Mesenchymal stem cell (in vitro differentiated cells and primary cell): ENCODE results near the gene ERAL1.
"Not testable (repeated sequence)": the region's sequence is repeated elsewhere in the genome, so short reads cannot be mapped to it uniquely, and the experiment has no call there.

Experiments
- DNase-seq: peaks from one replicate; pipeline ENCODE4 v3.0.0-alpha.2; 2013
- H2AFZ ChIP-seq: one replicate; pipeline ENCODE4 v1.6.1; 2013; ENCODE audit warnings: low read depth, mild to moderate bottlenecking, control low read depth, inconsistent platforms, low read length, moderate library complexity
- H2AK5ac ChIP-seq: 2 replicates; pipeline ENCODE4 v1.6.1; 2013; ENCODE audit warnings: low read length, moderate library complexity, mild to moderate bottlenecking, inconsistent platforms; ENCODE audit not compliant: severe bottlenecking
- H2BK120ac ChIP-seq: one replicate; pipeline ENCODE4 v1.6.1; 2013; ENCODE audit warnings: low read depth, mild to moderate bottlenecking, inconsistent platforms, low read length, moderate library complexity
- H2BK12ac ChIP-seq, 2 experiments: one replicate each; pipeline ENCODE4 v1.6.1; 2013; ENCODE audit warnings: inconsistent platforms in 2 of 2, low read length in 2 of 2, mild to moderate bottlenecking in 2 of 2, moderate library complexity in 2 of 2, control low read depth in 1 of 2
- H2BK15ac ChIP-seq: one replicate; pipeline ENCODE4 v1.6.1; 2013; ENCODE audit warnings: mild to moderate bottlenecking, low read depth, inconsistent platforms; ENCODE audit not compliant: poor library complexity, severe bottlenecking
- H2BK5ac ChIP-seq: 2 replicates; pipeline ENCODE4 v1.6.1; 2013; ENCODE audit warnings: low read depth, mild to moderate bottlenecking, low read length, control low read depth, inconsistent platforms; ENCODE audit not compliant: poor library complexity, severe bottlenecking
- H3K14ac ChIP-seq, 2 experiments: one replicate each; pipeline ENCODE4 v1.6.1; 2013; ENCODE audit warnings: inconsistent platforms in 2 of 2, low read length in 2 of 2, control low read depth in 1 of 2, mild to moderate bottlenecking in 1 of 2, moderate library complexity in 1 of 2
- H3K18ac ChIP-seq, 2 experiments: one replicate each; pipeline ENCODE4 v1.6.1; 2013; ENCODE audit warnings: inconsistent platforms in 2 of 2, low read length in 2 of 2, control low read depth in 1 of 2, low read depth in 1 of 2, mild to moderate bottlenecking in 1 of 2
- H3K23ac ChIP-seq, 2 experiments: one replicate each; pipeline ENCODE4 v1.6.1; 2013; ENCODE audit warnings: inconsistent platforms in 2 of 2, low read length in 2 of 2, mild to moderate bottlenecking in 2 of 2, moderate library complexity in 2 of 2, control low read depth in 1 of 2
- H3K27ac ChIP-seq: 2 replicates; pipeline ENCODE4 v1.5.1; 2013; ENCODE audit warnings: mild to moderate bottlenecking, moderate library complexity, low read length, control low read depth, inconsistent platforms; ENCODE audit not compliant: poor library complexity, severe bottlenecking
- H3K27me3 ChIP-seq, 2 experiments: 2 replicates each; pipeline versions ENCODE4 v1.6.1 to v1.7.0; 2013; ENCODE audit warnings: low read length in 2 of 2, mild to moderate bottlenecking in 2 of 2, moderate library complexity in 2 of 2, control low read depth in 1 of 2, inconsistent platforms in 1 of 2; ENCODE audit not compliant: control insufficient read depth in 1 of 2, insufficient read depth in 1 of 2
- H3K36me3 ChIP-seq, 2 experiments: 2 replicates each; pipeline versions ENCODE4 v1.6.1 to v1.7.0; 2013; ENCODE audit warnings: low read length in 2 of 2, control low read depth in 1 of 2, inconsistent platforms in 1 of 2, low read depth in 1 of 2, mild to moderate bottlenecking in 1 of 2; ENCODE audit not compliant: insufficient read depth in 2 of 2, control insufficient read depth in 1 of 2
- H3K4ac ChIP-seq, 2 experiments: one replicate each; pipeline ENCODE4 v1.6.1; 2013; ENCODE audit warnings: inconsistent platforms in 2 of 2, low read length in 2 of 2, mild to moderate bottlenecking in 2 of 2, moderate library complexity in 2 of 2, control low read depth in 1 of 2, low read depth in 1 of 2
- H3K4me1 ChIP-seq: 2 replicates; pipeline ENCODE4 v1.6.1; 2013; ENCODE audit warnings: low read depth, low read length, control low read depth; ENCODE audit not compliant: control insufficient read depth, insufficient read depth
- H3K4me2 ChIP-seq: 2 replicates; pipeline ENCODE4 v1.6.1; 2013; ENCODE audit warnings: low read length, mild to moderate bottlenecking, inconsistent platforms; ENCODE audit not compliant: poor library complexity, severe bottlenecking
- H3K4me3 ChIP-seq, 2 experiments: 2 replicates each; pipeline versions ENCODE4 v1.5.1 to v1.7.0; 2013; ENCODE audit warnings: low read length in 2 of 2, mild to moderate bottlenecking in 2 of 2, control low read depth in 1 of 2, low read depth in 1 of 2; ENCODE audit not compliant: insufficient read depth in 1 of 2
- H3K79me1 ChIP-seq: replicated peaks from 2 replicates; pipeline ENCODE4 v1.6.1; 2013; ENCODE audit warnings: mild to moderate bottlenecking, control low read depth, low read length, inconsistent platforms; ENCODE audit not compliant: poor library complexity, severe bottlenecking
- H3K9ac ChIP-seq: 2 replicates; pipeline ENCODE4 v1.7.0; 2013; ENCODE audit warnings: mild to moderate bottlenecking, low read length, moderate library complexity
- H3K9me3 ChIP-seq: 2 replicates; pipeline ENCODE4 v1.7.0; 2013; ENCODE audit warnings: mild to moderate bottlenecking, low read length; ENCODE audit not compliant: control insufficient read depth
- H4K8ac ChIP-seq: one replicate; pipeline ENCODE4 v1.6.1; 2013; ENCODE audit warnings: inconsistent platforms, mild to moderate bottlenecking, low read length, moderate library complexity
- H4K91ac ChIP-seq: one replicate; pipeline ENCODE4 v1.6.1; 2013; ENCODE audit warnings: mild to moderate bottlenecking, low read length, inconsistent platforms
- WGBS: methylation state at CpG from one replicate; pipeline ENCODE4 v1.1.7; 2013; ENCODE audit warnings: mixed read lengths; 5-methylcytosine and 5-hydroxymethylcytosine counted together

The ERAL1 gene

DNA sequence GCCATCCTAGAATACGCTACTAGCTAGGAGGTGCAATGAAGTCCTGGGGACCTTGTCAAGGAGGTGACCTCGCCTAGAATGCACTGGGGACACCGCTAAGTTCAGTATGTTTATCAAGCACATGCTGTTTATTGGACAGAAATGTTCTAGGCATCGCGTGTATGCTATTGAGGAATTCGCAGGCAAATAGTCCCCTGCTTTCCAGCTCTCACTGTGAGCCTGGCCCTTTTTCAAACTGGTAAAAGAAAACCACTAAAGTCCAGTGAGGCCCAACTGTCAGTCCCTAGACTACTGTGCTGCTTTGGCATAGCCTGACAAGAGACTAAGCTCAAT is 11.0 kb upstream of the ERAL1 start:
- 97% methylated on average over 6 of the region's 6 CpGs for WGBS
- Histone ChIP-seq H3K27ac (no peak overlapping the region), H3K9me3 (no peaks in the 10 kb centered on the region), H4K8ac (peak overlapping the region; percentile 19), H2AFZ (peak overlapping the region; percentile 27), H3K4me2 (no peak overlapping the region), H3K23ac (no peak overlapping the region), H2AK5ac (no peak overlapping the region), H3K4ac (no peak overlapping the region), H3K4me3 (no peak overlapping the region), H3K27me3 (no peaks in the 10 kb centered on the region), H3K14ac (no peak overlapping the region), H3K18ac (no peak overlapping the region), H4K91ac (no peak overlapping the region), H3K79me1 (peaks cover 3% of the 10 kb centered on the region), H2BK15ac (no peak overlapping the region), H3K9ac (no peak overlapping the region), H3K4me1 (peaks cover 8% of the 10 kb centered on the region), H2BK12ac (no peak overlapping the region), H3K36me3 (no peaks in the 10 kb centered on the region), H2BK120ac (no peak overlapping the region), H2BK5ac (no peak overlapping the region)
- DNase-seq: no peak

GRCh38 chr17:28846231-28846630 is 8.6 kb upstream of the ERAL1 start:
- no peak overlapping the region for H3K23ac ChIP-seq
- no peak overlapping the region for H2AK5ac ChIP-seq
- no peak overlapping the region for H2BK12ac ChIP-seq
- H3K79me1 ChIP-seq: peaks cover 3% of the 10 kb centered on the region
- H3K4me1 ChIP-seq: peaks cover 5% of the 10 kb centered on the region
- no peak overlapping the region for H3K18ac ChIP-seq
- no peak overlapping the region for H2BK15ac ChIP-seq
- no peak overlapping the region for H3K27ac ChIP-seq
- no peak overlapping the region for H3K9ac ChIP-seq
- no peak overlapping the region for H2BK120ac ChIP-seq
- no peak overlapping the region for H3K4ac ChIP-seq
- no peak overlapping the region for H2AFZ ChIP-seq
- H2BK5ac ChIP-seq: no peak overlapping the region
- no peaks in the 10 kb centered on the region for H3K36me3 ChIP-seq
- H3K4me2 ChIP-seq: no peak overlapping the region
- WGBS: 95% methylated on average over 10 of the region's 10 CpGs
- H3K9me3 ChIP-seq: no peaks in the 10 kb centered on the region
- H3K14ac ChIP-seq: no peak overlapping the region
- no peak overlapping the region for H4K91ac ChIP-seq
- H4K8ac ChIP-seq: no peak overlapping the region
- no peak for DNase-seq
- H3K4me3 ChIP-seq: no peak overlapping the region
- H3K27me3 ChIP-seq: no peaks in the 10 kb centered on the region

DNA sequence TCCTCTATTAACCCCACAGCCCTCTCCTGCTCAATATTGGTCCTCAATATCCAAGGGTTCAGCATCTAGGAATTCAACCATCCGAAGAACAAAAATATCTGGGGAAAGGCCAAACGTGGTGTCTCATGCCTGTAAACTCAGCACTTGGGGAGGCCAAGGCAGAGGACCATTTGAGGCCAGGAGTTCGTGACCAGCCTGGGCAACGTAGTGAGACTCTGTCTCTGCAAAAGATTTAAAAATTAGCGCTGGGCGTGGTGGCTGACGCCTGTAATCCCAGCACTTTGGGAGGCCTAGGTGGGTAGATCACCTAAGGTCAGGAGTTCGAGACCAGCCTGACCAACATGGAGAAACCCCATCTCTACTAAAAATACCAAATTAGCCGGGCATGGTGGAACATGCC is 8.1 kb upstream of the ERAL1 start:
- H2AFZ ChIP-seq, H3K14ac ChIP-seq, H2BK120ac ChIP-seq, H4K8ac ChIP-seq, H3K36me3 ChIP-seq, H3K4ac ChIP-seq, H4K91ac ChIP-seq, H3K4me1 ChIP-seq, H3K79me1 ChIP-seq, H2BK12ac ChIP-seq, H3K18ac ChIP-seq, H3K27ac ChIP-seq, H3K27me3 ChIP-seq, H2BK5ac ChIP-seq, H2BK15ac ChIP-seq, H3K9ac ChIP-seq, H3K4me3 ChIP-seq, H2AK5ac ChIP-seq, DNase-seq, H3K4me2 ChIP-seq, H3K9me3 ChIP-seq, H3K23ac ChIP-seq: not testable (repeated sequence)
- WGBS: 91% methylated on average over 9 of the region's 9 CpGs

DNA sequence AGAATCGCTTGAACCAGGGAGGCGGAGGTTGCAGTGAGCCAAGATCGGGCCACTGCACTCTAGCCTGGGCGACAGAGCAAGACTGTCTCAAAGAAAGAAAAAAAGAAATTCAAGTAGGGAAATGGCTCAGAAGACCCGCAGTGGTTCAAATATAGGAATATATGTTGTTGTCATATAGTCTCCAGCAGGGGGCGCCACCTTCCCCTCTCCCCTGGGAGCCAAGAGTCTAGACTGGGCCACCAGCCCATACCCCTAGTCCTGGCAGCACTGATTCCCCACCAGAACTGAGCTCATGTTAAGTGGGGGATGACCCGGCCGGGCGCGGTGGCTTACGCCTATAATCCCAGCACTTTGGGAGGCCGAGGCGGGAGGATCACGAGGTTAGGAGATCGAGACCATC is 6.1 kb upstream of the ERAL1 start:
- H3K27me3 ChIP-seq, H3K36me3 ChIP-seq, H3K27ac ChIP-seq, H2BK12ac ChIP-seq, H3K79me1 ChIP-seq, H3K18ac ChIP-seq, DNase-seq, H2AK5ac ChIP-seq, H3K4me1 ChIP-seq, H3K4me3 ChIP-seq, H4K8ac ChIP-seq, H2BK15ac ChIP-seq, H3K23ac ChIP-seq, H2AFZ ChIP-seq, H4K91ac ChIP-seq, H3K14ac ChIP-seq, H2BK120ac ChIP-seq, H2BK5ac ChIP-seq, H3K9me3 ChIP-seq, H3K4me2 ChIP-seq, H3K4ac ChIP-seq, H3K9ac ChIP-seq: not testable (repeated sequence)
- WGBS: 91% methylated on average over 13 of the region's 15 CpGs
